ENCODE data around the gene UGT1A9.

The UGT1A9 gene

GRCh38 chr2:233680361-233681045 is 8.8 kb downstream of the UGT1A9 start:
- TF ChIP-seq, protein P1, sequence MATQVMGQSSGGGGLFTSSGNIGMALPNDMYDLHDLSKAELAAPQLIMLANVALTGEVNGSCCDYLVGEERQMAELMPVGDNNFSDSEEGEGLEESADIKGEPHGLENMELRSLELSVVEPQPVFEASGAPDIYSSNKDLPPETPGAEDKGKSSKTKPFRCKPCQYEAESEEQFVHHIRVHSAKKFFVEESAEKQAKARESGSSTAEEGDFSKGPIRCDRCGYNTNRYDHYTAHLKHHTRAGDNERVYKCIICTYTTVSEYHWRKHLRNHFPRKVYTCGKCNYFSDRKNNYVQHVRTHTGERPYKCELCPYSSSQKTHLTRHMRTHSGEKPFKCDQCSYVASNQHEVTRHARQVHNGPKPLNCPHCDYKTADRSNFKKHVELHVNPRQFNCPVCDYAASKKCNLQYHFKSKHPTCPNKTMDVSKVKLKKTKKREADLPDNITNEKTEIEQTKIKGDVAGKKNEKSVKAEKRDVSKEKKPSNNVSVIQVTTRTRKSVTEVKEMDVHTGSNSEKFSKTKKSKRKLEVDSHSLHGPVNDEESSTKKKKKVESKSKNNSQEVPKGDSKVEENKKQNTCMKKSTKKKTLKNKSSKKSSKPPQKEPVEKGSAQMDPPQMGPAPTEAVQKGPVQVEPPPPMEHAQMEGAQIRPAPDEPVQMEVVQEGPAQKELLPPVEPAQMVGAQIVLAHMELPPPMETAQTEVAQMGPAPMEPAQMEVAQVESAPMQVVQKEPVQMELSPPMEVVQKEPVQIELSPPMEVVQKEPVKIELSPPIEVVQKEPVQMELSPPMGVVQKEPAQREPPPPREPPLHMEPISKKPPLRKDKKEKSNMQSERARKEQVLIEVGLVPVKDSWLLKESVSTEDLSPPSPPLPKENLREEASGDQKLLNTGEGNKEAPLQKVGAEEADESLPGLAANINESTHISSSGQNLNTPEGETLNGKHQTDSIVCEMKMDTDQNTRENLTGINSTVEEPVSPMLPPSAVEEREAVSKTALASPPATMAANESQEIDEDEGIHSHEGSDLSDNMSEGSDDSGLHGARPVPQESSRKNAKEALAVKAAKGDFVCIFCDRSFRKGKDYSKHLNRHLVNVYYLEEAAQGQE (IDR thresholded peaks at IDR 0.05; ENCODE audit: insufficient replicate concordance, low read depth), result no peak
- no peak for TF ChIP-seq CTCF (IDR thresholded peaks at IDR 0.05; ENCODE audit: insufficient read depth, low read length)
- no peak for TF ChIP-seq GABPA (IDR thresholded peaks at IDR 0.05; ENCODE audit: low read depth)
- TF ChIP-seq POLR2AphosphoS5 (IDR thresholded peaks at IDR 0.05; ENCODE audit: low read depth), result no peak
- TF ChIP-seq SPI1 (IDR thresholded peaks at IDR 0.05; ENCODE audit: borderline replicate concordance, low read depth), result no peak
- no peaks in the 10 kb centered on the region for H3K27me3 ChIP-seq (ENCODE audit: insufficient read depth, poor library complexity, severe bottlenecking)
- H3K4me3 ChIP-seq (replicated peaks; ENCODE audit: insufficient read depth, low read length), result no peak overlapping the region
- H3K27ac ChIP-seq (replicated peaks), result no peak overlapping the region
- no peak for DNase-seq (ENCODE audit: low read depth in 1 of 2, low spot score in 1 of 2)

GRCh38 chr2:233681521-233682099 is 9.9 kb downstream of the UGT1A9 start, which contains the start of gene UGT1A7:
Gene UGT1A7, plus strand, starts transcription at chr2:233681901. Its CDS starts 37 bp downstream, at chr2:233681938.
- no peak within 1 kb of the TSS for H3K27ac ChIP-seq (replicated peaks)
- no peak within 1 kb of the TSS for H3K4me3 ChIP-seq (replicated peaks; ENCODE audit: insufficient read depth, low read length)
- H3K27me3 ChIP-seq (ENCODE audit: insufficient read depth, poor library complexity, severe bottlenecking), result no peaks in the 10 kb centered on the region
- no peak for DNase-seq (ENCODE audit: low read depth in 1 of 2, low spot score in 1 of 2)
- no peak for TF ChIP-seq SPI1 (IDR thresholded peaks at IDR 0.05; ENCODE audit: borderline replicate concordance, low read depth)
- no peak for TF ChIP-seq GABPA (IDR thresholded peaks at IDR 0.05; ENCODE audit: low read depth)
- TF ChIP-seq, protein P1 (IDR thresholded peaks at IDR 0.05; ENCODE audit: insufficient replicate concordance, low read depth), result no peak
- no peak for TF ChIP-seq CTCF (IDR thresholded peaks at IDR 0.05; ENCODE audit: insufficient read depth, low read length)
- TF ChIP-seq POLR2AphosphoS5 (IDR thresholded peaks at IDR 0.05; ENCODE audit: low read depth), result no peak

DNA sequence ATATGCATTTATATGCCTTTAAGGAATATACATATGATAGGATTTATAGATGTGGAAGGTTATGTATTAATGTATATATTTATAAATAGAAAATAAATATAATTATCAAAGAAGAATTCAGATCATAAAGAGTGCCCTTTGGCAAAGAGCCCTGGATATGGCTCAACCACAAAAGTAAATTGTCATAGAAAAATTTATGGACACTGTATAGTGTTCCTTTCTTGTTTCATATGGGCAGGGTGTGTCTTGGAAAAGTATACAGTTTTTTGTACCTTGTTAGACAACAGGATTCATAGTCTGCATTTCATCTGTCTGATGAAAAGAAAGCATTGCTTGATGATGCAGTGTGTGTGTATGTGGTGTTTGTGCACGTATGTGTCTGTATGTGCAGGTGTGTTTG is 12.9 kb downstream of the UGT1A9 start:
- no peaks in the 10 kb centered on the region for H3K27me3 ChIP-seq (ENCODE audit: insufficient read depth, poor library complexity, severe bottlenecking)
- DNase-seq (ENCODE audit: low read depth in 1 of 2, low spot score in 1 of 2), result no peak
- H3K4me3 ChIP-seq (replicated peaks; ENCODE audit: insufficient read depth, low read length), result no peak overlapping the region
- no peak overlapping the region for H3K27ac ChIP-seq (replicated peaks)
- TF ChIP-seq SPI1 (IDR thresholded peaks at IDR 0.05; ENCODE audit: borderline replicate concordance, low read depth) (no peak), POLR2AphosphoS5 (IDR thresholded peaks at IDR 0.05; ENCODE audit: low read depth) (no peak), CTCF (IDR thresholded peaks at IDR 0.05; ENCODE audit: insufficient read depth, low read length) (no peak), GABPA (IDR thresholded peaks at IDR 0.05; ENCODE audit: low read depth) (no peak)
- TF ChIP-seq, protein P1 (IDR thresholded peaks at IDR 0.05; ENCODE audit: insufficient replicate concordance, low read depth), result no peak
